ENCODE measurements around the gene DOP1B. TPM values are rescaled to one million over a fixed set of nuclear protein-coding genes. Genes with fewer than 3 reads are reported as not detected.
A peak's percentile ranks its signal among the peaks of the same experiment; 100 is the strongest.
"Not testable (repeated sequence)": the region's sequence is repeated elsewhere in the genome, so short reads cannot be mapped to it uniquely, and the experiment has no call there.

DOP1B gene
- total RNA-seq, 1 donor = 16.3 TPM

DNA sequence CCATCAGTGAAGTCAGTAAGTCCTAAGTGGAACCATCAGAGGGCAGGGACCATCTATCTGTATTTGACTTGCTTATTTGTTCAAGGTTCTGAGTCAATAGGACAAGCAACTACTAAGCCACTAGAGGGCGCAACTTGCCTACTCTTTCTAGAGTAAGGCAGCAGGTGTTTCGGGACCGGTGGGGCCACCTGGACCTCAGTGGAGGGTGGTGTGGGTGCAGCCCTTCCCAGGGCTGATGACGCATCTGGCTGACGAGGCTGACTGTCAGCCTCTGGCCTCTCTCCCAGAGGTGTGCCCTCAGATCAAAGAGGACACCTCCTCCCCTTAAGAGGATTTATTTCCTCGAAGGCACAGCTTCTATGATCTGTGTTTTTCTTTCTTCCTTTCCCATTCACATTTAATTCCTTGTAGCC is 15.1 kb upstream of the DOP1B start:
- DNase-seq (ENCODE audit: insufficient read length, low spot score, missing footprints) = peak; percentile 87
- peak; percentile 88 for TF ChIP-seq CTCF (IDR thresholded peaks at IDR 0.05; ENCODE audit: extremely low read depth, low read depth, low read length)

GRCh38 chr21:36144233-36144632 is 12.4 kb upstream of the DOP1B start:
- H3K79me2 ChIP-seq (ENCODE audit: insufficient read depth, low read length) = not testable (repeated sequence)
- H3K36me3 ChIP-seq (ENCODE audit: insufficient read depth, low read length) = peaks cover 11% of the 10 kb centered on the region

More for the DNA sequence above, 15.1 kb upstream of the DOP1B start:
- no peak overlapping the region for H2AFZ ChIP-seq (ENCODE audit: low read length)
- H3K36me3 ChIP-seq (ENCODE audit: insufficient read depth, low read length) = peaks cover 17% of the 10 kb centered on the region
- no peak overlapping the region for H3K4me3 ChIP-seq (ENCODE audit: insufficient read depth, low read length)
- H3K9me3 ChIP-seq (ENCODE audit: low read depth, low read length) = no peaks in the 10 kb centered on the region
- no peaks in the 10 kb centered on the region for H3K27me3 ChIP-seq (ENCODE audit: insufficient read depth, low read length)
- H3K79me2 ChIP-seq (ENCODE audit: insufficient read depth, low read length) = peaks cover 3% of the 10 kb centered on the region
- H3K4me2 ChIP-seq (ENCODE audit: insufficient read depth, low read length) = no peak overlapping the region
- H4K20me1 ChIP-seq (ENCODE audit: insufficient read depth, low read length) = no peaks in the 10 kb centered on the region
- H3K4me1 ChIP-seq (ENCODE audit: insufficient read depth, low read length) = peaks cover under 1% of the 10 kb centered on the region
- H3K27ac ChIP-seq (ENCODE audit: low read depth, low read length) = no peak overlapping the region

DNA sequence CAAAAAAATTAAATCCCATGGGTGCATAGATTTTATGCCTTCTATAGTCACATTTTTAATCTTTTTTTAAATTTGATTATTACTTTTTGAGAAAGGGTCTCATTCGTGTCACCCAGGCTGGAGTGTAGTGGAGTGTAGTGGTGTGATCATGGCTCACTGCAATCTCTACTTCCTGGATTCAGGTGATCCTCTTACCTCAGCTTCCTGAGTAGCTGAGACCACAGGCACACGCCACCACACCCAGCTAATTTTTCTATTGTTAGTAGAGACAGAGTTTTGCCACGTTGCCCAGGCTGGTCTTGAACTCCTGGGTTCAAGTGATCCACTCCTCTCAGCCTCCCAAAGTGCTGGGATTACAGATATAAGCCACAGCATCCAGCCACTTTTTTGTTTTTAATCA is 11.4 kb upstream of the DOP1B start:
- no peak for DNase-seq (ENCODE audit: insufficient read length, low spot score, missing footprints)
- H3K27me3 ChIP-seq (ENCODE audit: insufficient read depth, low read length) = no peaks in the 10 kb centered on the region

More at GRCh38 chr21:36144233-36144632, 12.4 kb upstream of the DOP1B start:
- not testable (repeated sequence) for H3K4me3 ChIP-seq (ENCODE audit: insufficient read depth, low read length); H3K4me1 ChIP-seq (ENCODE audit: insufficient read depth, low read length); H3K27ac ChIP-seq (ENCODE audit: low read depth, low read length); DNase-seq (ENCODE audit: insufficient read length, low spot score, missing footprints); H4K20me1 ChIP-seq (ENCODE audit: insufficient read depth, low read length); H3K9me3 ChIP-seq (ENCODE audit: low read depth, low read length); H3K4me2 ChIP-seq (ENCODE audit: insufficient read depth, low read length); H3K27me3 ChIP-seq (ENCODE audit: insufficient read depth, low read length); H2AFZ ChIP-seq (ENCODE audit: low read length)

GRCh38 chr21:36147911-36148310 is 8.7 kb upstream of the DOP1B start:
- no peak overlapping the region for H3K4me2 ChIP-seq (ENCODE audit: insufficient read depth, low read length)
- peaks cover 6% of the 10 kb centered on the region for H3K36me3 ChIP-seq (ENCODE audit: insufficient read depth, low read length)
- peaks cover 12% of the 10 kb centered on the region for H3K4me1 ChIP-seq (ENCODE audit: insufficient read depth, low read length)
- TF ChIP-seq CTCF (IDR thresholded peaks at IDR 0.05; ENCODE audit: extremely low read depth, low read depth, low read length) = no peak
- no peak overlapping the region for H3K4me3 ChIP-seq (ENCODE audit: insufficient read depth, low read length)
- H3K27me3 ChIP-seq (ENCODE audit: insufficient read depth, low read length) = no peaks in the 10 kb centered on the region
- H2AFZ ChIP-seq (ENCODE audit: low read length) = no peak overlapping the region
- no peaks in the 10 kb centered on the region for H4K20me1 ChIP-seq (ENCODE audit: insufficient read depth, low read length)
- H3K9me3 ChIP-seq (ENCODE audit: low read depth, low read length) = no peaks in the 10 kb centered on the region
- no peak for DNase-seq (ENCODE audit: insufficient read length, low spot score, missing footprints)
- H3K27ac ChIP-seq (ENCODE audit: low read depth, low read length) = no peak overlapping the region
- H3K79me2 ChIP-seq (ENCODE audit: insufficient read depth, low read length) = no peaks in the 10 kb centered on the region

More for the DNA sequence above, 11.4 kb upstream of the DOP1B start:
- no peak overlapping the region for H2AFZ ChIP-seq (ENCODE audit: low read length)
- no peaks in the 10 kb centered on the region for H3K9me3 ChIP-seq (ENCODE audit: low read depth, low read length)
- H3K79me2 ChIP-seq (ENCODE audit: insufficient read depth, low read length) = no peaks in the 10 kb centered on the region
- H3K4me3 ChIP-seq (ENCODE audit: insufficient read depth, low read length) = no peak overlapping the region
- peaks cover 7% of the 10 kb centered on the region for H3K4me1 ChIP-seq (ENCODE audit: insufficient read depth, low read length)
- no peak overlapping the region for H3K27ac ChIP-seq (ENCODE audit: low read depth, low read length)
- peaks cover 9% of the 10 kb centered on the region for H3K36me3 ChIP-seq (ENCODE audit: insufficient read depth, low read length)
- no peaks in the 10 kb centered on the region for H4K20me1 ChIP-seq (ENCODE audit: insufficient read depth, low read length)
- H3K4me2 ChIP-seq (ENCODE audit: insufficient read depth, low read length) = no peak overlapping the region
- no peak for TF ChIP-seq CTCF (IDR thresholded peaks at IDR 0.05; ENCODE audit: extremely low read depth, low read depth, low read length)
